PC-3 (cell line): ENCODE results near the gene CYTH2. TPM values are rescaled to one million over a fixed set of nuclear protein-coding genes. Genes with fewer than 3 reads are reported as not detected.

Experiments
- ATAC-seq: fragments of 200-7000 bp; cut with Tn5 transposase; 2 replicates; pipeline ENCODE4 v1.9.1; 2020; ENCODE audit warnings: mild to moderate bottlenecking, moderate library complexity
- BruUV-seq: library from RNA; stranded (reverse); fragments of 400-500 nt; replicated peaks from 2 replicates; lab custom pipeline; 2021; lab: Mats Ljungman, UMichigan
- CTCF ChIA-PET: fragments of 300-600 bp; sonication (Branson Sonifier 250); formaldehyde crosslinking; loops from one replicate; lab custom pipeline; 2022; ENCODE audit warnings: antibody characterized with exemption; lab: Charles Lee
- POLR2A ChIA-PET: fragments of 300-600 bp; sonication (Branson Sonifier 250); formaldehyde crosslinking; loops from one replicate; lab custom pipeline; 2022; ENCODE audit warnings: antibody characterized with exemption; ENCODE audit not compliant: unreplicated experiment; lab: Charles Lee
- DNase-seq: peaks from one replicate; pipeline ENCODE4 v3.0.0-alpha.2; 2015
- H2AFZ ChIP-seq: fragments of 300-600 bp; sonication (generic); 2 replicates; pipeline ENCODE4 v1.6.0; 2016; ENCODE audit warnings: antibody characterized with exemption, low read length
- H3F3A ChIP-seq: fragments of 300-600 bp; sonication (generic); one replicate; pipeline ENCODE4 v1.6.0; 2017; ENCODE audit warnings: antibody characterized with exemption, low read length, control low read depth, mild to moderate bottlenecking; ENCODE audit not compliant: unreplicated experiment
- H3K27ac ChIP-seq: fragments of 300-600 bp; sonication (generic); 2 replicates; pipeline ENCODE4 v1.5.1; 2016; ENCODE audit warnings: mild to moderate bottlenecking, low read length
- H3K27me3 ChIP-seq: fragments of 300-600 bp; sonication (generic); 2 replicates; pipeline ENCODE4 v1.6.1; 2016; ENCODE audit warnings: low read length, mixed read lengths
- H3K36me3 ChIP-seq: fragments of 300-600 bp; sonication (generic); 2 replicates; pipeline ENCODE4 v1.6.1; 2016; ENCODE audit warnings: low read depth, mixed run types, low read length, mixed read lengths
- H3K4me1 ChIP-seq: fragments of 300-600 bp; sonication (generic); 2 replicates; pipeline ENCODE4 v1.5.1; 2016; ENCODE audit warnings: low read length; ENCODE audit not compliant: insufficient read depth
- H3K4me2 ChIP-seq: fragments of 300-600 bp; sonication (generic); 2 replicates; pipeline ENCODE4 v1.6.0; 2016; ENCODE audit warnings: low read length
- H3K4me3 ChIP-seq: fragments of 300-600 bp; sonication (generic); 2 replicates; pipeline ENCODE4 v1.5.1; 2016; ENCODE audit warnings: mild to moderate bottlenecking, low read length, mixed read lengths
- H3K79me2 ChIP-seq: fragments of 300-600 bp; sonication (generic); 2 replicates; pipeline ENCODE4 v1.6.1; 2017; ENCODE audit warnings: low read length, mixed read lengths
- H3K9ac ChIP-seq: fragments of 300-600 bp; sonication (generic); 2 replicates; pipeline ENCODE4 v1.6.0; 2016; ENCODE audit warnings: mild to moderate bottlenecking, low read length
- H3K9me2 ChIP-seq: fragments of 300-600 bp; sonication (generic); replicated peaks from 2 replicates; pipeline ENCODE4 v1.6.1; 2016; ENCODE audit warnings: mixed run types, low read length, mixed read lengths
- H3K9me3 ChIP-seq: fragments of 300-600 bp; sonication (generic); 2 replicates; pipeline ENCODE4 v1.6.1; 2016; ENCODE audit warnings: low read length, mixed read lengths
- H4K20me1 ChIP-seq: fragments of 300-600 bp; sonication (generic); 2 replicates; pipeline ENCODE4 v1.6.1; 2016; ENCODE audit warnings: low read length, mixed read lengths
- CTCF ChIP-seq: fragments of 300-600 bp; sonication (generic); conservative IDR thresholded peaks from 2 replicates; pipeline ENCODE4 v1.5.1; 2017; ENCODE audit warnings: antibody characterized with exemption, low read depth, mild to moderate bottlenecking, low read length
- EZH2 ChIP-seq: fragments of 300-600 bp; sonication (generic); IDR thresholded peaks from one replicate; pipeline ENCODE4 v1.6.1; 2017; ENCODE audit warnings: antibody characterized with exemption, mild to moderate bottlenecking, low read length; ENCODE audit not compliant: unreplicated experiment
- EZH2phosphoT487 ChIP-seq: fragments of 300-600 bp; sonication (generic); IDR thresholded peaks from 2 replicates; pipeline ENCODE4 v1.6.1; 2018; ENCODE audit warnings: mild to moderate bottlenecking, antibody characterized with exemption, low read length, borderline replicate concordance
- intact Hi-C: fragments of 100-400 bp; cut with micrococcal nuclease; formaldehyde crosslinking; loops from 2 replicates; pipeline ENCODE4 v1.9.0; 2023
- total RNA-seq: library from RNA; depleted of rRNA; stranded (reverse); fragments of >200 nt; gene quantifications from 2 replicates; pipeline ENCODE4 v1.2.3, GENCODE V29; 2014

Gene CYTH2
- total RNA-seq, 1 experiment from 2014 or later, result 50.5 TPM

- DNase-seq (no peak), ATAC-seq (no peak)
- Histone ChIP-seq H3K79me2 (peaks cover 6% of the 10 kb centered on the region), H3K4me3 (no peak overlapping the region), H3K9ac (no peak overlapping the region), H3K27ac (no peak overlapping the region), H3K9me3 (no peaks in the 10 kb centered on the region), H3K27me3 (no peaks in the 10 kb centered on the region), H2AFZ (no peak overlapping the region), H4K20me1 (peaks cover 5% of the 10 kb centered on the region), H3K36me3 (no peaks in the 10 kb centered on the region; the same call in 1 of the 2 replicates), H3F3A (no peaks in the 10 kb centered on the region), H3K4me2 (no peak overlapping the region), H3K9me2 (no peaks in the 10 kb centered on the region), H3K4me1 (peaks cover 4% of the 10 kb centered on the region; the same call in 1 of the 2 replicates)
- intact Hi-C loops, result no loop called here
- ChIA-PET CTCF (no interaction called here), POLR2A (no interaction called here)
- TF ChIP-seq EZH2 (no peak), CTCF (no peak), EZH2phosphoT487 (no peak)
- no TSS peak for BruUV-seq
Observed at GRCh38 chr19:48465215-48465614, 4.0 kb upstream of the CYTH2 start.

- POLR2A ChIA-PET, result no interaction called here
- ATAC-seq, result no peak
Observed at GRCh38 chr19:48466561-48467325, 2.4 kb upstream of the CYTH2 start.

More at GRCh38 chr19:48466561-48467325, 2.4 kb upstream of the CYTH2 start:
- no peaks in the 10 kb centered on the region for H3K9me2 ChIP-seq
- no peaks in the 10 kb centered on the region for H3K27me3 ChIP-seq
- H4K20me1 ChIP-seq, result peaks cover 12% of the 10 kb centered on the region
- H3K9ac ChIP-seq, result no peak overlapping the region
- BruUV-seq, result no TSS peak
- DNase-seq, result peak; percentile 40
- H3K4me1 ChIP-seq, result peaks cover 4% of the 10 kb centered on the region; the same call in 1 of the 2 replicates
- peaks cover 14% of the 10 kb centered on the region for H3K79me2 ChIP-seq
- no peak overlapping the region for H3K27ac ChIP-seq
- H3K4me2 ChIP-seq, result no peak overlapping the region
- H3K9me3 ChIP-seq, result no peaks in the 10 kb centered on the region
- H2AFZ ChIP-seq, result no peak overlapping the region
- no peak overlapping the region for H3K4me3 ChIP-seq
- no peak for TF ChIP-seq EZH2phosphoT487
- TF ChIP-seq CTCF, result no peak
- TF ChIP-seq EZH2, result no peak
- intact Hi-C loops, result no loop called here
- CTCF ChIA-PET, result no interaction called here
- H3F3A ChIP-seq, result no peaks in the 10 kb centered on the region
- H3K36me3 ChIP-seq, result peaks cover 9% of the 10 kb centered on the region
